ENCODE data around the gene TNFAIP3. TPM values are rescaled to one million over a fixed set of nuclear protein-coding genes. Genes with fewer than 3 reads are reported as not detected.

The TNFAIP3 gene
- total and polyA plus RNA-seq, 2 donors (not counting 1 experiment from before 2014, with no cell fraction given), result 86.2 to 92.0 TPM

GRCh38 chr6:137883400-137884148, 16.5 kb downstream of the TNFAIP3 start:
- Mint-ChIP-seq H3K4me3 (no peak overlapping the region), H3K27ac (peak overlapping the region; percentile 84), H3K4me1 (peaks cover 17% of the 10 kb centered on the region), H3K27me3 (no peaks in the 10 kb centered on the region), H3K9me3 (ENCODE audit: insufficient read depth) (no peaks in the 10 kb centered on the region)
- DNase-seq (peak; percentile 33), ATAC-seq (ENCODE audit: low read depth) (no peak)
- ChIA-PET CTCF (interaction anchor here (1.5 to 2.2 kb wide), 2 partner anchors 13 to 16 kb away, joined by 5 read pairs; partner anchors contain the start of gene TNFAIP3), POLR2A (no interaction called here)
- Histone ChIP-seq H3K27me3 (replicated peaks in 1 of 4; ENCODE audit: control extremely low read depth in 1 of 4, control insufficient read depth in 3 of 4, insufficient read depth in 4 of 4, low read length in 3 of 4) (no peaks in the 10 kb centered on the region), H3K9me3 (ENCODE audit: control extremely low read depth in 1 of 3, control insufficient read depth in 2 of 3, insufficient read depth in 1 of 3, low read length in 2 of 3) (no peaks in the 10 kb centered on the region), H3K36me3 (replicated peaks in 1 of 2; ENCODE audit: control extremely low read depth in 1 of 2, control insufficient read depth in 1 of 2, extremely low read depth in 1 of 2, insufficient read depth in 2 of 2, low read length in 1 of 2) (peaks cover 1 to 45% of the 10 kb centered on the region in 2 experiments), H3K79me2 (ENCODE audit: control insufficient read depth, insufficient read depth, low read length) (peaks cover 21% of the 10 kb centered on the region), H3K27ac (ENCODE audit: low read length in 2 of 2) (peak overlapping the region; percentile 10 to 86), H3K4me2 (replicated peaks; ENCODE audit: low read depth, low read length, poor library complexity, severe bottlenecking) (peak overlapping the region; percentile 17), H3K4me1 (ENCODE audit: control insufficient read depth in 2 of 2, insufficient read depth in 2 of 2, low read length in 2 of 2) (peaks cover 12% of the 10 kb centered on the region in 2 donors), H2AFZ (ENCODE audit: insufficient read depth, low read depth, low read length, poor library complexity, severe bottlenecking) (no peak overlapping the region), H3K9ac (ENCODE audit: low read length) (peak overlapping the region; percentile 35), H3K4me3 (ENCODE audit: control extremely low read depth in 1 of 5, extremely low read depth in 1 of 5, insufficient read depth in 1 of 5, low read depth in 2 of 5, low read length in 4 of 5) (no peak overlapping the region), H4K20me1 (ENCODE audit: control insufficient read depth, insufficient read depth, low read length, poor library complexity, severe bottlenecking) (peaks cover 32% of the 10 kb centered on the region)
- 6% methylated on average over 2 of the region's 7 CpGs for whole genome bisulfite sequencing (ENCODE audit: insufficient coverage)
- intact Hi-C loops (cut with micrococcal nuclease), result no loop called here
- no peak for TF ChIP-seq CTCF (IDR thresholded peaks at IDR 0.05)
- TF ChIP-seq EZH2 (IDR thresholded peaks at IDR 0.05; ENCODE audit: borderline replicate concordance, insufficient read depth, low read depth, low read length, poor library complexity, severe bottlenecking), result no peak
